ENCODE data around the gene SIL1. TPM values are rescaled to one million over a fixed set of nuclear protein-coding genes. Genes with fewer than 3 reads are reported as not detected.

Gene SIL1
- total RNA-seq, 1 experiment from 2014 or later = 10.7 TPM

DNA sequence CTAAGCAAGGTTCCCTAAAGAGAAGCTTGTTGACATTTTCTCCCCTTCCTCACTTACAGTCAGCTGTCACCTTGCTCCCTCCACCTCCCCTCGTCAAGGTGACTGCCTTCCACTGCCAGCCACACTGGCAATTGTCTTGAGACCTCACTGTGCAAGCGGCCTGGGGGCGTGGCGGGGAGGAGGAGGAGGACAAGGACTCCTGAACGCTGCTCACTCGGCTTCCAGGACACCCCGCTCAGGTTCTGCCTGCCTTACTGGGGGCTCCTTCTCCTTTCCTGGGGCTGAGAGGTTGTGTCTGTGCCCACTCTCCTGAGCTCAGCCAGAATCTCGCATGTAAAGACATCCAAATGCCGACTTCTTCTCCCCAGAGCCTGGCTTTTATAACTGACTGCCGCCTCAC, 262.7 kb downstream of the SIL1 start:
- no peak overlapping the region for H3K27ac Mint-ChIP-seq
- DNase-seq (ENCODE audit: low spot score) = no peak
- TF ChIP-seq ZNF423 (CRISPR knock-in tag; IDR thresholded peaks at IDR 0.05) (no peak), CREM (CRISPR knock-in tag; IDR thresholded peaks at IDR 0.05) (no peak), ZNF263 (CRISPR knock-in tag; IDR thresholded peaks at IDR 0.05; ENCODE audit: low read depth) (no peak), ZMAT4 (CRISPR knock-in tag; IDR thresholded peaks at IDR 0.05) (no peak), NR1H2 (CRISPR knock-in tag; IDR thresholded peaks at IDR 0.05) (no peak), E2F1 (CRISPR knock-in tag; IDR thresholded peaks at IDR 0.05) (no peak), JAZF1 (CRISPR knock-in tag; IDR thresholded peaks at IDR 0.05) (no peak), FOXJ3 (CRISPR knock-in tag; IDR thresholded peaks at IDR 0.05; ENCODE audit: borderline replicate concordance) (no peak), E2F4 (CRISPR knock-in tag; IDR thresholded peaks at IDR 0.05; ENCODE audit: borderline replicate concordance, low read depth) (no peak), ETV6 (CRISPR knock-in tag; IDR thresholded peaks at IDR 0.05) (no peak), NFYB (CRISPR knock-in tag; conservative IDR thresholded peaks at IDR 0.05; ENCODE audit: low read depth) (no peak), IRF2 (CRISPR knock-in tag; IDR thresholded peaks at IDR 0.05; ENCODE audit: borderline replicate concordance, low read depth) (no peak), FOXK1 (CRISPR knock-in tag; IDR thresholded peaks at IDR 0.05) (no peak), ESRRA (CRISPR knock-in tag; IDR thresholded peaks at IDR 0.05; ENCODE audit: borderline replicate concordance) (no peak)
- TF ChIP-seq, protein P1, sequence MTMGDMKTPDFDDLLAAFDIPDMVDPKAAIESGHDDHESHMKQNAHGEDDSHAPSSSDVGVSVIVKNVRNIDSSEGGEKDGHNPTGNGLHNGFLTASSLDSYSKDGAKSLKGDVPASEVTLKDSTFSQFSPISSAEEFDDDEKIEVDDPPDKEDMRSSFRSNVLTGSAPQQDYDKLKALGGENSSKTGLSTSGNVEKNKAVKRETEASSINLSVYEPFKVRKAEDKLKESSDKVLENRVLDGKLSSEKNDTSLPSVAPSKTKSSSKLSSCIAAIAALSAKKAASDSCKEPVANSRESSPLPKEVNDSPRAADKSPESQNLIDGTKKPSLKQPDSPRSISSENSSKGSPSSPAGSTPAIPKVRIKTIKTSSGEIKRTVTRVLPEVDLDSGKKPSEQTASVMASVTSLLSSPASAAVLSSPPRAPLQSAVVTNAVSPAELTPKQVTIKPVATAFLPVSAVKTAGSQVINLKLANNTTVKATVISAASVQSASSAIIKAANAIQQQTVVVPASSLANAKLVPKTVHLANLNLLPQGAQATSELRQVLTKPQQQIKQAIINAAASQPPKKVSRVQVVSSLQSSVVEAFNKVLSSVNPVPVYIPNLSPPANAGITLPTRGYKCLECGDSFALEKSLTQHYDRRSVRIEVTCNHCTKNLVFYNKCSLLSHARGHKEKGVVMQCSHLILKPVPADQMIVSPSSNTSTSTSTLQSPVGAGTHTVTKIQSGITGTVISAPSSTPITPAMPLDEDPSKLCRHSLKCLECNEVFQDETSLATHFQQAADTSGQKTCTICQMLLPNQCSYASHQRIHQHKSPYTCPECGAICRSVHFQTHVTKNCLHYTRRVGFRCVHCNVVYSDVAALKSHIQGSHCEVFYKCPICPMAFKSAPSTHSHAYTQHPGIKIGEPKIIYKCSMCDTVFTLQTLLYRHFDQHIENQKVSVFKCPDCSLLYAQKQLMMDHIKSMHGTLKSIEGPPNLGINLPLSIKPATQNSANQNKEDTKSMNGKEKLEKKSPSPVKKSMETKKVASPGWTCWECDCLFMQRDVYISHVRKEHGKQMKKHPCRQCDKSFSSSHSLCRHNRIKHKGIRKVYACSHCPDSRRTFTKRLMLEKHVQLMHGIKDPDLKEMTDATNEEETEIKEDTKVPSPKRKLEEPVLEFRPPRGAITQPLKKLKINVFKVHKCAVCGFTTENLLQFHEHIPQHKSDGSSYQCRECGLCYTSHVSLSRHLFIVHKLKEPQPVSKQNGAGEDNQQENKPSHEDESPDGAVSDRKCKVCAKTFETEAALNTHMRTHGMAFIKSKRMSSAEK (CRISPR knock-in tag; IDR thresholded peaks at IDR 0.05; ENCODE audit: borderline replicate concordance) = no peak
- TF ChIP-seq, protein P2, sequence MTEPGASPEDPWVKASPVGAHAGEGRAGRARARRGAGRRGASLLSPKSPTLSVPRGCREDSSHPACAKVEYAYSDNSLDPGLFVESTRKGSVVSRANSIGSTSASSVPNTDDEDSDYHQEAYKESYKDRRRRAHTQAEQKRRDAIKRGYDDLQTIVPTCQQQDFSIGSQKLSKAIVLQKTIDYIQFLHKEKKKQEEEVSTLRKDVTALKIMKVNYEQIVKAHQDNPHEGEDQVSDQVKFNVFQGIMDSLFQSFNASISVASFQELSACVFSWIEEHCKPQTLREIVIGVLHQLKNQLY (CRISPR knock-in tag; IDR thresholded peaks at IDR 0.05) = no peak
- TF ChIP-seq, protein P3, sequence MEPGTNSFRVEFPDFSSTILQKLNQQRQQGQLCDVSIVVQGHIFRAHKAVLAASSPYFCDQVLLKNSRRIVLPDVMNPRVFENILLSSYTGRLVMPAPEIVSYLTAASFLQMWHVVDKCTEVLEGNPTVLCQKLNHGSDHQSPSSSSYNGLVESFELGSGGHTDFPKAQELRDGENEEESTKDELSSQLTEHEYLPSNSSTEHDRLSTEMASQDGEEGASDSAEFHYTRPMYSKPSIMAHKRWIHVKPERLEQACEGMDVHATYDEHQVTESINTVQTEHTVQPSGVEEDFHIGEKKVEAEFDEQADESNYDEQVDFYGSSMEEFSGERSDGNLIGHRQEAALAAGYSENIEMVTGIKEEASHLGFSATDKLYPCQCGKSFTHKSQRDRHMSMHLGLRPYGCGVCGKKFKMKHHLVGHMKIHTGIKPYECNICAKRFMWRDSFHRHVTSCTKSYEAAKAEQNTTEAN (CRISPR knock-in tag; IDR thresholded peaks at IDR 0.05) = no peak
- TF ChIP-seq, protein P4, sequence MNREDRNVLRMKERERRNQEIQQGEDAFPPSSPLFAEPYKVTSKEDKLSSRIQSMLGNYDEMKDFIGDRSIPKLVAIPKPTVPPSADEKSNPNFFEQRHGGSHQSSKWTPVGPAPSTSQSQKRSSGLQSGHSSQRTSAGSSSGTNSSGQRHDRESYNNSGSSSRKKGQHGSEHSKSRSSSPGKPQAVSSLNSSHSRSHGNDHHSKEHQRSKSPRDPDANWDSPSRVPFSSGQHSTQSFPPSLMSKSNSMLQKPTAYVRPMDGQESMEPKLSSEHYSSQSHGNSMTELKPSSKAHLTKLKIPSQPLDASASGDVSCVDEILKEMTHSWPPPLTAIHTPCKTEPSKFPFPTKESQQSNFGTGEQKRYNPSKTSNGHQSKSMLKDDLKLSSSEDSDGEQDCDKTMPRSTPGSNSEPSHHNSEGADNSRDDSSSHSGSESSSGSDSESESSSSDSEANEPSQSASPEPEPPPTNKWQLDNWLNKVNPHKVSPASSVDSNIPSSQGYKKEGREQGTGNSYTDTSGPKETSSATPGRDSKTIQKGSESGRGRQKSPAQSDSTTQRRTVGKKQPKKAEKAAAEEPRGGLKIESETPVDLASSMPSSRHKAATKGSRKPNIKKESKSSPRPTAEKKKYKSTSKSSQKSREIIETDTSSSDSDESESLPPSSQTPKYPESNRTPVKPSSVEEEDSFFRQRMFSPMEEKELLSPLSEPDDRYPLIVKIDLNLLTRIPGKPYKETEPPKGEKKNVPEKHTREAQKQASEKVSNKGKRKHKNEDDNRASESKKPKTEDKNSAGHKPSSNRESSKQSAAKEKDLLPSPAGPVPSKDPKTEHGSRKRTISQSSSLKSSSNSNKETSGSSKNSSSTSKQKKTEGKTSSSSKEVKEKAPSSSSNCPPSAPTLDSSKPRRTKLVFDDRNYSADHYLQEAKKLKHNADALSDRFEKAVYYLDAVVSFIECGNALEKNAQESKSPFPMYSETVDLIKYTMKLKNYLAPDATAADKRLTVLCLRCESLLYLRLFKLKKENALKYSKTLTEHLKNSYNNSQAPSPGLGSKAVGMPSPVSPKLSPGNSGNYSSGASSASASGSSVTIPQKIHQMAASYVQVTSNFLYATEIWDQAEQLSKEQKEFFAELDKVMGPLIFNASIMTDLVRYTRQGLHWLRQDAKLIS (CRISPR knock-in tag; IDR thresholded peaks at IDR 0.05; ENCODE audit: borderline replicate concordance) = no peak
- CTCF ChIA-PET = interaction anchor here (0.6 to 0.7 kb wide), 2 partner anchors 146 to 302 kb away, joined by 3 to 4 read pairs; no protein-coding TSS in a partner anchor
- POLR2A ChIA-PET = no interaction called here
- no peaks in the 10 kb centered on the region for H3K27me3 Mint-ChIP-seq (ENCODE audit: low read depth)
- no peak for ATAC-seq
- H3K9me3 Mint-ChIP-seq = no peaks in the 10 kb centered on the region
- peaks cover 42% of the 10 kb centered on the region for H3K36me3 Mint-ChIP-seq
- H3K4me3 Mint-ChIP-seq = no peak overlapping the region
- H3K4me1 Mint-ChIP-seq = peaks cover 46% of the 10 kb centered on the region

All from WTC11 (cell line).